Stimulated activated CD8-positive, alpha-beta memory T cell treated with anti-CD3 and anti-CD28 coated beads, Interleukin-15, amount 100 ng/mL, for 4 hours (primary cell): Measurements from ENCODE around the gene HPRT1.

ENCODE experiments used
- DNase-seq, 2 donors: peaks; one replicate each; pipeline ENCODE4 v3.0.0-alpha.2; 2020; ENCODE audit warnings: low read depth in 2 of 2

Gene HPRT1

GRCh38 chrX:134543288-134543687, 83.3 kb downstream of the HPRT1 start:
- DNase-seq, result no peak

- no peak for DNase-seq
These were observed 84.2 kb downstream of the HPRT1 start for GRCh38 chrX:134544135-134544512.

- no peak for DNase-seq
These were observed 84.7 kb downstream of the HPRT1 start for GRCh38 chrX:134544513-134545151.

- DNase-seq, result no peak
These were observed 85.5 kb downstream of the HPRT1 start for GRCh38 chrX:134545510-134545909.

GRCh38 chrX:134546187-134546586, 86.2 kb downstream of the HPRT1 start:
- no peak for DNase-seq

GRCh38 chrX:134547047-134547679, 87.2 kb downstream of the HPRT1 start:
- no peak for DNase-seq

- no peak for DNase-seq
These were observed 88.6 kb downstream of the HPRT1 start for GRCh38 chrX:134548257-134549201.
